ENCODE results near the gene AP3S2.

AP3S2 gene

DNA sequence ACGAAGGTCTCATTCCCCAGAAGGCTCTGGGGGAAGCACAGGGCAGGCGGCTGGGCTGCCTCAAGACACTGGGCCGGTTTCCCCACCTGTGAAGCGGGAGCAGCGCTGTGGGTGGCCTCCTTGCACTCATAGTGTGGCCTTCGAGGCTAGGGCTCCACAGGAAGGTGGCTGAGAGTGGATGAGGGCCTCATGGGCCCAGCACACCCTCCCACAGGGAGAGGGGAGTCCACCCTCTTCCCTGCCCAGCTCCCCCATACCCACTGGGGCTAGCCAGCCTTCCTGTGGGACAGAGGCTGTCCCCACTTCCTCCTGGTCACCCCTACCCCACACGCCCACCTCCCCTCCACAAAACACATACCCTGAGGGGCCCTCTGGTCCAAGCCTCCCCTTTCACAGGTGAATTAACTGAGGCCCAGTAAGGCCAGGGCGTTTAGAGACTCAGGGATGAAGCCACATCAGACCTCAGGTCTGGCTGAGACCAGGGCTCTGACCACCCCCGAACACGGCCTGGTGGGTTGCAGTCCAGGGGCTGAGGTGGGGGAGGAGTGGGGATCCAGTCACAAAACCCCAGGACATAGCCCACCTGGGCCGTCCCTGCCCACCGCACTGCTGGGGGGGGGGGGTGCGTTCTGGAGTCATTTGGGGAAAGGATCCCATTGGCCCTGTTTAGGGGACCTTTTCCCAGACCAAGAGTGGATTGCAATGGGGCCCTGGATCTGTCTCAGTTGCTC, 80.2 kb downstream of the AP3S2 start:
- Mint-ChIP-seq H3K4me1 (ENCODE audit: low read depth) (peaks cover 9% of the 10 kb centered on the region), H3K4me3 (peak overlapping the region; percentile 35), H3K9me3 (no peaks in the 10 kb centered on the region), H3K27me3 (peaks cover 57% of the 10 kb centered on the region), H3K36me3 (ENCODE audit: low read depth) (no peaks in the 10 kb centered on the region), H3K27ac (no peak overlapping the region)
- no peak for DNase-seq

DNA sequence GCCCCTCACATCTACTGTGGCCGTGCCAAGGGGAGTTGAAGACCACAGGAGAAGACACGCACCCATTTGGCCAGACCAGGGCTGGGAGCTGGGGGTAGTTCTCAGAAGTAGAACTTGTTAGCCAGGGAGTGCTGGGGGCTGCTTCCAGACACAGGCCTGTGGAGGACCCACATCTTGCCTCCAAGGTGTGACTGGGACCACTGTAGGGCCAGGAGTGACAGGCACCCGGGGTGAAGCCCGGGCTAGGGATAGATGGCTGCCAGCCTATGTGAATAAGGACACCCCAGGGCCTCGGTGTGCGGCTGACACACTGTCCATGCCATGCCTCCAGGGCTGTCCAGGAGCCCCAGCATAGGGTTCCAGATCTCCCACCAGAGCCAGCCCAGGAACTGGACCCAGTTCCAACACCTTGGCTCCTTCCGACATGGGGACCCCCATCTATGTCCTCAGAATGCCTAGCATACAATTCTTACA, 80.9 kb downstream of the AP3S2 start:
- Mint-ChIP-seq H3K36me3 (ENCODE audit: low read depth) (no peaks in the 10 kb centered on the region), H3K4me1 (ENCODE audit: low read depth) (peaks cover 9% of the 10 kb centered on the region), H3K27me3 (peaks cover 51% of the 10 kb centered on the region)

DNA sequence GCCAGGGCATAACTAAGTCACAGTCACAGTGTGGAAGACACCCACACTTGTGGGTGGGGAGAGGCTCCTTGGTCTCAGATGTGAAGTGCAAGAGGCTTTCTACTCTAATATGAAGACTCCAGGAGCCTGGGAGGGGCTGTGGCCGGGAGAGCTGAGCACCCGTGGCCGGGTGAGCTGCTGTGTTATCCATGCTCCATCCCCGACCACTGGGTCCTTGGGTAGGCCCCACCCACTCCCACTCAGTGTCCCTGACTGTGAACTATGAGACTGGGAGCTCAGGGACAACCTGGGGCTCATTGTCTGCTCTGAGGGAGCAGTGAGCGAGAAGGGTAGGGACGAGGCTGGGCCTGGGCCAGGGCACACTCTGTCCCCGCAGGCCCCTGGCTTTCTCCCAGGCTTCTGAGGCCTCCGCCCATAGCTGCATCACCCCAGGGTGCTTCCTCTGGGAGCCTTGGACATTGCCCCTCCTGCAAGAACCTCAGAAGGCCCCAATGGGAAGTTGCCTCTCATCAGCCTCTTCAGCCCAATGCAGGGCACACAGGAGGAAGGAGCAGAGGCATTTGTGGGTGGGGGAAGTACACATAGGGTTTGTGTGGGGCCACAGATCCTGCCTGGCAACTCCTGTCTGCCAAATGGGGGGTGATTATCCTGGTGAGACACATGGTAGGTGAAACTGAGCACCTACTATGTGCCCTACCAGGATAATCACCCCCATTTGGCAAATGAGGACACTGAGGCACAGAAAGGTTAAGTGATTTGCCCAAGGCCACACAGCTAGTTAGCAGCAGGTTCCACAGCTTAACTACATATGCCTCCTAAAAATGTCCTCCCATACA, 81.6 kb downstream of the AP3S2 start:
- Mint-ChIP-seq H3K27me3 (peaks cover 46% of the 10 kb centered on the region), H3K27ac (no peak overlapping the region), H3K4me3 (no peak overlapping the region), H3K36me3 (ENCODE audit: low read depth) (no peaks in the 10 kb centered on the region), H3K9me3 (no peaks in the 10 kb centered on the region), H3K4me1 (ENCODE audit: low read depth) (peaks cover 9% of the 10 kb centered on the region)
- DNase-seq, result no peak

More for the DNA sequence above, 80.9 kb downstream of the AP3S2 start:
- Mint-ChIP-seq H3K27ac (no peak overlapping the region), H3K4me3 (no peak overlapping the region), H3K9me3 (no peaks in the 10 kb centered on the region)
- DNase-seq, result no peak

DNA sequence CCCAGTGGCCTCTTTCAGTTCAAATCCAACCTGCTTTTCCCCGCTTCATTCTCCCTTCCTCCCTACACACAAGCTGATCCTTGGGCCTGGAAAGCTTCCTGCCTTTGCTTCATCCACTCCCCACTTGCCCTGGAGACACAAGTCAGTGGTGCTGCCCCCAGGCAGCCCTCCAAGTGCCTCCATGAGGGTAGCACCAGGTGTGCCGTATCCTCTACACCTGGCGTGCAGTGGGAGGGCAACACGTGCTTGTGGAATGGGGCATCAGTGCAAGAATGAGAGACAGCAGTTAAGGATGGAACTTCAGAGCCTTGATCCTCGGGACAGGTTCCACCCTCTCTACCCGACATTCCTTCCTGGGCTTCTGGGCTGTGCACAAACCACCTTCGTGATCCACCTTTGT, 83.0 kb downstream of the AP3S2 start:
- Mint-ChIP-seq H3K4me1 (ENCODE audit: low read depth) (peaks cover 9% of the 10 kb centered on the region), H3K9me3 (no peaks in the 10 kb centered on the region), H3K36me3 (ENCODE audit: low read depth) (no peaks in the 10 kb centered on the region), H3K27me3 (peaks cover 36% of the 10 kb centered on the region), H3K4me3 (no peak overlapping the region), H3K27ac (no peak overlapping the region)
- no peak for DNase-seq

DNA sequence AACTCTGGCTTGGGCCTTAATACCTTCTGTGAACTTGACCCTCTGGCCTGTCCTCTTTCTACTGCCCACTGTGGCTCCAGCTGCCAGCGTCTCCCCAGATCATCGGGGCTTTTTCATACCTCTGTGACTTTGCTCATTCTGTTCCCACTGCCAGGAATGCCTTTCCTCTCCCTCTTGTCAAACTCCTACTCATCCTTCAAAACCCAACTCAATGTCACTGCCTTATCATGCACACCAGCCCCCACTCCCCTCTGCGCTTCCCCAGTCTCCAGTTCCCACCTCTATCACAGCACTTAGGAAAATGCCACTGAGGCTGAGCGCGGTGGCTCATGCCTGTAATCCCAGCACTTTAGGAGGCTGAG, 84.0 kb downstream of the AP3S2 start:
- H3K4me3 Mint-ChIP-seq, result no peak overlapping the region
- no peak overlapping the region for H3K27ac Mint-ChIP-seq
- no peaks in the 10 kb centered on the region for H3K36me3 Mint-ChIP-seq (ENCODE audit: low read depth)
- H3K4me1 Mint-ChIP-seq (ENCODE audit: low read depth), result peaks cover 4% of the 10 kb centered on the region
- H3K27me3 Mint-ChIP-seq, result peaks cover 26% of the 10 kb centered on the region
- DNase-seq, result no peak
- no peaks in the 10 kb centered on the region for H3K9me3 Mint-ChIP-seq

DNA sequence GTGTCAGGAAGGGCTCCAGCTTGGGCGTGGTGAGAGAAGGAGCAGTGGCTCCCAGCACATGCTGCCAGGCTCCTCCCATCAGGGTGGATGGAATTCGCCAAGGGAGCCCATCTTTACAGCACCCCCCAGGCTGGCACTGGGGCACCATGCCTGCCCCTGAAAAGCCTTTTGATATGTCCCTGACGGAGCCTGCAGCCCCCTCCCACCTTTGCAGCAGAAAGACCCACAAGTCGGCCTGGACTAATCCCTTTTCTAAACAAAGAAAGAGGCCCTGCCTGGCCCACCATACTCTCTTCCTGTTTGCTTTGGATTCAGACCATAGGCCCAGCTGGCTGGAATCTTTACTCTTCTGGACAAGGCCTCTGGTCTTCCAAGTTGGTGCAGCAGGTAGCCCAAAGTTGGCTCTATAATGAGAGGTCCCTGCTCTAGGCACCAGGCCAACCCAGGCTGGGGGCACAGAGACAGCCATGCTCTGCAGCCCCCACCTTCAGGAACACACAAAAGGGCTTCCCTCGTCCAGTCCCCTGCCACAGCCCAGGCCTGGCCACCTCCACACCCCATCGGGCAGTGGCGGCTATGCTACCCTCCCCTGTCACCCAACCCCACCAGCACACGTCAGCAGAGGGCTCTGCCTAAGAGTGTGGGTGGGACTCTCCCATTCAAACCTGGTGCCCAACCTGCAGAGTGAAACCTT, 84.6 kb downstream of the AP3S2 start:
- H3K4me3 Mint-ChIP-seq, result no peak overlapping the region
- peaks cover 4% of the 10 kb centered on the region for H3K4me1 Mint-ChIP-seq (ENCODE audit: low read depth)
- H3K36me3 Mint-ChIP-seq (ENCODE audit: low read depth), result no peaks in the 10 kb centered on the region
- peaks cover 25% of the 10 kb centered on the region for H3K27me3 Mint-ChIP-seq
- no peak for DNase-seq
- H3K9me3 Mint-ChIP-seq, result no peaks in the 10 kb centered on the region
- no peak overlapping the region for H3K27ac Mint-ChIP-seq

DNA sequence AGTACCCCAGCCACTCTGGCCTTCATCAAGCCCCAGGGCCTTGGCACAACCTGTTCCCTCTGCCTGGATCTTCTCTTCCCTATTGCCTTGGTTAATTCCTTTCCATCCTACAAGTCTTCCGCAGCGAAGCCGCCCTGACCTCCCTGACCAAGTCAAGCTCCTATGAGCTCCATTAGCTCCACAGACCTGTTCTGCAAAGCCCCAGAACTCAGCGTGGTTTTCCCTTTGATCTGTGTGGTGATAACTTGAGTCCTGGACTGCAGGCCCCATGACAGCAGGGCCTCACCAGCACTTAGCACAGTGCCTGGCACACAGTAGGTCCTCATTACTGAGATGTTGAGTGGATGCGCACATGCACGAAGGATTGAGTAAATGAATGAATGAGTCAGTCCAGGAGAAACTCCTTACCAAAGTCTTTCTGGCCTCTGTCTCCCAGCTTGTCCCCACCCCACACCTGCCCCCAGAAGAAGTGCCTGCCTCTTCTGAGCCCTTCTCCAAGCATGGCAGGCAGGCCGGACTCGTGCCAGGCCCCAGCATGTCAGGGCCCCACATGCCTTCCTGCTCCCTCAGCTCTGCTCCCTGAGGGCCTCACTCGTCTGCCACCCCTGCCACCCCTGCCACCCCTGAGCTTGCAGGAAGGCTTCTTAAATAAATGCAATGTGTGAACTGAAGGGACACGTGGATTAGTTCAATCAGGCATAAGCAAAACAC, 85.5 kb downstream of the AP3S2 start:
- H3K4me1 Mint-ChIP-seq (ENCODE audit: low read depth), result peaks cover 1% of the 10 kb centered on the region
- peaks cover 16% of the 10 kb centered on the region for H3K27me3 Mint-ChIP-seq
- DNase-seq, result no peak
- H3K27ac Mint-ChIP-seq, result no peak overlapping the region
- no peaks in the 10 kb centered on the region for H3K9me3 Mint-ChIP-seq
- H3K36me3 Mint-ChIP-seq (ENCODE audit: low read depth), result no peaks in the 10 kb centered on the region
- no peak overlapping the region for H3K4me3 Mint-ChIP-seq

DNA sequence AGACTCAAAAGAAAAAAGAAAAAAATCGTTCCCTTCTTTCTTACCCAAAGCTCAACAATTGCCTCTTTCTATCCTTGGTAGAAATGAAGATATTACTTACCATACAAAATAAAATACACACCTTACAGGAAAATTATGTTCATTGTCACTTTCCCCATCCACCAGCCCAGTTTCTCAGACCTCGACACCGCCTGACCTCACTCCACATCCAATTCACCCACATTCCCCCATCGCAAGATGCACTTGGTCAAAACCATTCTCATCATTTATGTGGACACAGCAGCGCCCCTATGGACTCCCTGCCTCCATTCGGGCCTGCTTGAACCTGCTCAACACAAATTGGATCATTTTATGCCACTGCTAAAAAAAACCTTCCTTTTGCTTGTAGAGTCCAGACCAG, 86.1 kb downstream of the AP3S2 start:
- no peak for DNase-seq
- no peak overlapping the region for H3K27ac Mint-ChIP-seq
- peaks cover 10% of the 10 kb centered on the region for H3K27me3 Mint-ChIP-seq
- H3K36me3 Mint-ChIP-seq (ENCODE audit: low read depth), result no peaks in the 10 kb centered on the region
- peaks cover 1% of the 10 kb centered on the region for H3K4me1 Mint-ChIP-seq (ENCODE audit: low read depth)
- H3K9me3 Mint-ChIP-seq, result no peaks in the 10 kb centered on the region
- no peak overlapping the region for H3K4me3 Mint-ChIP-seq

DNA sequence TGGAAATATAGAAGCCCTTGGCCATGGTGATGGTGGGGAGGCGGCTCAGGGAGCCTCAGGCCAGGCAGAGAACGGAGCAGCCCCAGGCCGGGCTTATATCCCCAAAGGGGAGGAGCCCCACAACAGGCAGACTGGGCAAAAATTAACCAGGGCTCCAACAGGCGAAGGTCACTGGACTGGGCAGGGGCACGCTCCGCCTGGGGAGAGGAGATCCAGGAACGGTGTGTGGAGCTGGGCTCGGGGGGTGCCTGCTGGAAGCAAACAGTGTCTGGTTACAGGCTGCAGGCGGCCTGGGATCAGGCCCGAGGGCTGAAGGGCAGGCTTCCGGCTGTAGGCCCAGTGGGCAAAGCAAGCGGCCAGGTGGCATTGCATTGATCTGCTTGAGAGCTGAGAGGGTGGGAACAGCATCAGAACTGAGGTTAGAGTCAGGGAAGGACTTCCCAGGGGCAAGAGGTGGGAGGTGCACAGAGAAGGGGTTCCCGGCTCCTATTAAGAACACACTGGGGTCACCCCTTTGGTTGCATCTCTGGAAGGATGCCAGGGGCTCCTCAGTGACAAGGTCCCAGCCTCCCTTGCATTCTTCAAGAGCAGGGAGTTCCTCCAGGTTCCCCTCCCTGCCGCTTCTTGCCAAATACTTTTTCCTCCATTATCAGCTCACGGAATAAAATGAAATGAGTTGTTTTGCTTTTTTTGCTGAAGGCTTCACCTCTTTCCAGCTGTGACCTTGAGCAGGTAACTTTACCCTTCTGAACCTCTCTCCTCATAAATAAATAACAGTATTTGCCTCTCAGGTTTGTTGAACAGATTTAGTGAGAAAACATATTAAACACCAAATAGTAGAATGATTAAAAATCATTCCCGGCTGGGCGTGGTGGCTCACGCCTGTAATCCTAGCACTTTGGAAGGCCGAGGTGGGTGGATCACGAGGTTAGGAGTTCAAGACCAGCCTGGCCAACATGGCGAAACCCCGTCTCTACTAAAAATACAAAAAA, 86.9 kb downstream of the AP3S2 start:
- Mint-ChIP-seq H3K27me3 (peaks cover 9% of the 10 kb centered on the region), H3K36me3 (ENCODE audit: low read depth) (no peaks in the 10 kb centered on the region), H3K27ac (no peak overlapping the region), H3K4me3 (no peak overlapping the region), H3K9me3 (no peaks in the 10 kb centered on the region), H3K4me1 (ENCODE audit: low read depth) (no peaks in the 10 kb centered on the region)
- no peak for DNase-seq

DNA sequence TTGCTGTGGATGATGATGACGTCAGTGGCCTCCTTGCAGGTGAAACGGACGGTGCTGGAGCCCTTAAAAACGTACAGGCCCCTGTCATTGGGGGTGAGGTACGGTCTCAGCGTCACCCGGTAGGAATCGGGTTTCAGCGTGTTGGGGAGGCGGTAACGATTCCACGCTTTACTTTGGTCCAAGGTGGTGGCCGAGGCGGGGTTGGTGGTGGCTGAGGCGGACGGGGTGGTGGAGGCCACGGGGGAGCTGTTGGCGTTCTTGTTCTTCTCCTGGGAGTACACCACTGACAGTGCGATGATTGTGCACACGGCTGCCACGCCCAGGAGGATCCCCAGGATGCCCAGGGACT, 87.6 kb downstream of the AP3S2 start:
- Mint-ChIP-seq H3K9me3 (no peaks in the 10 kb centered on the region), H3K4me1 (ENCODE audit: low read depth) (no peaks in the 10 kb centered on the region), H3K36me3 (ENCODE audit: low read depth) (no peaks in the 10 kb centered on the region), H3K27me3 (peaks cover 6% of the 10 kb centered on the region), H3K27ac (no peak overlapping the region), H3K4me3 (no peak overlapping the region)
- no peak for DNase-seq

DNA sequence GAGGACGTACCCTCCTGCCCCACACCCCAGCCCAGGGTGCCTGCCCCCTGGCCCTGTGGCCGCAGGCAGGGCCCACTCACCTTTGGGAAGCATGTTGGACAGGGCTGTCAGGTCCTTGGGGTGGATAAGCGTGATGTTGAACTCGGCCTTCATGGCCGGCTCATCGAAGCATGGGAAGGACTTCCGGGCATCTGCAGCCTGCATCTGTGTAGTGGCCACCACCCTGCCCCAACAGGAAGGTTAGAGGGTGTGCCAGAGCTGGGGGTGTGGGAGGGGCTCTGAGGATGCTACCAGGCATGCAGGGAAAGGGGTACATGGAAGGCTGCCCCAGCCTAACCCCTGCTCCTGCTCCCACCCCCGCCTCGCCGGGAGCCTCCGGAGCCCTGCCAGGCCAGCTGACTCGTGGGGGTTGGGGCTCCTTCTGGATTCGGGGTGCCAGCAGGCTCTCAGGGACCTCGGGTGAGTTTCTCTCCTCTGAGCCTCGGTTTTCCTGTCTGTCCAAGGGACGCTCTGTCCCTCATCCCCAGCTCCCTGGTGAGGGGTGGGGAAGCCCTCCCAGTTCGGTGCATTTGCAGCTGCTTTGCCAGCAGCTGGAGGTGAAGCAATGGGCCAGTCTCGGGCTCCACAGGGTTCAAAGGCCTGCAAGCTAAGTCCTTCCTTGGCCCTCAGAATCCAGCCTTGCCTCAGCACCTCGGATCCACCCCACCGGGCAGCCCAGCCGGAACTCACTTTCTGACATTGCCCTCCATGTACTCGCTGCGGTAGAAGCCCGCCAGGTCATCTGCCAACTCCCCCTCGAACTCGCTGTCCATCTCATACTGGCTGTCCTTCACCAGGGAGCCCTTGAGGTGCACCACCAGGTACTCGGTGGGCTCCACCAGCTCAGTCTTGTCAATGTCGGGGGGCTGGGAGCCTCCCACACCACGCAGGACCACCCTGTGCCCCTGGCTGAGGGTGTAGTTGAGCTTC, 88.3 kb downstream of the AP3S2 start:
- Mint-ChIP-seq H3K27ac (no peak overlapping the region), H3K36me3 (ENCODE audit: low read depth) (no peaks in the 10 kb centered on the region), H3K4me1 (ENCODE audit: low read depth) (no peaks in the 10 kb centered on the region), H3K9me3 (no peaks in the 10 kb centered on the region), H3K4me3 (no peak overlapping the region), H3K27me3 (peaks cover 9% of the 10 kb centered on the region)
- DNase-seq, result no peak

DNA sequence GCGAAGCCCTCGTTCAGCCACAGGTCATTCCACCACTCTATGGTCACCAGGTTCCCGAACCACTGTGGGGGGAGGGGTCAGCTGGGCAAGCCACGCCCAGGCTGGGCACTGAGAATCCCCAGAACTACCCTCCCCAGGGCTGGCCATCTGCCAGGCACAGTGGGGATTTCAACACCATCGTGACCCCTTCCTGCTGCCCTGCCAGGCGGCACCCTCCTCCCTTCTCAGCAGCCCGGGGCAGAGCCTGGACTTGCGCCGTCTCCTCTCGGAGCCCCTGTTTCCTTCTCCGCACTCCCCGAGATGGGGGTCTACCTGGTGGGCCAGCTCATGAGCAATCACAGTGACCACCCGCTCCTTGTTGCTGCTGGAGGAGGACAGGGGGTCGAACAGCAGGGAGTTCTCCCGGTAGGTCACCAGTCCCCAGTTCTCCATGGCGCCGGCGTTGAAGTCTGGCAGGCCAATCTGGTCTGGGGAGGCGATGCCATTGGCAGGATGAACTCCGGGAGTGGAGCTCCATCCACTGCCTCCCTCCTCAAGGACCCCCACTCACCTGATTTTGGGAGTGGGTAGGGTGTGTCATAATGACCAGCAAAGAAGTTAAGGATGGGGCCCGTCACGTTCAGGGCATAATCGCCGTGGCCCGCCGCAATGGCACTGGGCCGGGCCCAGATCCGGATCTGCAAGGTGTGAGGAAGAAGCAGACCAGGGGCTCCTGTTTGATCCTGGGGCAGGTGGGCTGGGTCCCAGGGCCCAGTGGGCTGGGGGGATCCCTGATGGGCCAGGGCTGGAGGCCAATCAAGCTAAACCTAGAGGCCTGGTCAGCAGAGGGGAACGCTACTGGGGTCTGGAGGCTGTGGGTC, 89.6 kb downstream of the AP3S2 start:
- no peaks in the 10 kb centered on the region for H3K36me3 Mint-ChIP-seq (ENCODE audit: low read depth)
- no peak for DNase-seq
- no peak overlapping the region for H3K4me3 Mint-ChIP-seq
- H3K27ac Mint-ChIP-seq, result no peak overlapping the region
- no peaks in the 10 kb centered on the region for H3K9me3 Mint-ChIP-seq
- H3K4me1 Mint-ChIP-seq (ENCODE audit: low read depth), result no peaks in the 10 kb centered on the region
- H3K27me3 Mint-ChIP-seq, result peaks cover 9% of the 10 kb centered on the region

All from activated T-cell treated with anti-CD3 and anti-CD28 coated beads, Interleukin-2, amount 50 U/mL, for 24 hours (primary cell).